Tibial artery (tissue), 4 donors: ENCODE results near the gene CD164L2.

Source experiments
- DNase-seq, 2 donors: peaks; one replicate each; pipeline ENCODE4 v3.0.0-alpha.2; 2019
- H3K27ac ChIP-seq, 2 donors: fragments of 200-600 bp; sonication (generic) in 1 of 2; 1 replicate in 1 of 2; 2 replicates in 1 of 2; pipeline ENCODE4 v1.5.1; 2018 to 2019; ENCODE audit warnings: mild to moderate bottlenecking in 1 of 2
- H3K27me3 ChIP-seq, 2 donors: fragments of 200-600 bp; sonication (generic) in 1 of 2; one replicate each; pipeline versions ENCODE4 v1.5.1 to v1.6.0; 2016 to 2019
- H3K36me3 ChIP-seq, 3 donors: fragments of 200-600 bp; sonication (generic) in 2 of 3; one replicate each; pipeline ENCODE4 v1.5.1; 2016 to 2019; ENCODE audit warnings: mild to moderate bottlenecking in 2 of 3
- H3K4me1 ChIP-seq, 4 donors: fragments of 200-600 bp; sonication (generic) in 2 of 4; 1 replicate in 3 of 4; 2 replicates in 1 of 4; pipeline ENCODE4 v1.5.1; 2016 to 2019
- H3K4me3 ChIP-seq, 2 donors: fragments of 200-600 bp; sonication (generic) in 1 of 2; 1 replicate in 1 of 2; 2 replicates in 1 of 2; pipeline ENCODE4 v1.5.1; 2018 to 2019; ENCODE audit warnings: mild to moderate bottlenecking in 2 of 2
- H3K9me3 ChIP-seq, 3 donors: fragments of 200-600 bp; sonication (generic) in 1 of 3; one replicate each; pipeline ENCODE4 v1.5.1; 2016 to 2019
- intact Hi-C: fragments of 100-400 bp; cut with DNase I; formaldehyde crosslinking; loops from one replicate; pipeline ENCODE4 v1.15.0; 2023; ENCODE audit warnings: low total_unique reads
- TF ChIP-seq, protein P1 (sequence below), 2 experiments: fragments of 200-600 bp in 1 of 2; fragments of 450-650 bp in 1 of 2; IDR thresholded peaks; one replicate each; pipeline ENCODE4 v1.5.1; 2017 to 2019; ENCODE audit warnings: antibody characterized with exemption in 2 of 2, mild to moderate bottlenecking in 1 of 2, moderate library complexity in 1 of 2

CD164L2 gene

DNA sequence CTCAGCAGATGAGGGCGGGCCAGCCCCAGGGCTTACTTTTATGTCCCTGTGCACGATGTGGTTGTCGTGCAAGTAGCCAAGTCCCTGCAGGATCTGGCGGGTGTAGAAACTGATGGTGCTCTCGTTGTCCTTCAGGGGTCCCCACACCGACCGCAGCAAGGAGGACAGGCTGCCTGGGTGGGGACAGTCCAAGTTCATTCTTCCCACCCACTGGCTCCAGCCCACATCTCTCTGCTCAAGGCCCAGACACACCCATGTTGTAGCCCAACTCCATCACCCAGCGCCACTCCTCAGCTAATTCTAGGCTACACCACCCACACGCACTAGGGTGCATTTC lies 23.3 kb downstream of the CD164L2 start:
- H3K9me3 ChIP-seq, result no peaks in the 10 kb centered on the region
- no peak for DNase-seq
- H3K27ac ChIP-seq, result no peak overlapping the region
- no peaks in the 10 kb centered on the region for H3K27me3 ChIP-seq
- H3K4me1 ChIP-seq, result peaks cover 0 to 22% (median 16%) of the 10 kb centered on the region in 4 donors
- TF ChIP-seq, protein P1, sequence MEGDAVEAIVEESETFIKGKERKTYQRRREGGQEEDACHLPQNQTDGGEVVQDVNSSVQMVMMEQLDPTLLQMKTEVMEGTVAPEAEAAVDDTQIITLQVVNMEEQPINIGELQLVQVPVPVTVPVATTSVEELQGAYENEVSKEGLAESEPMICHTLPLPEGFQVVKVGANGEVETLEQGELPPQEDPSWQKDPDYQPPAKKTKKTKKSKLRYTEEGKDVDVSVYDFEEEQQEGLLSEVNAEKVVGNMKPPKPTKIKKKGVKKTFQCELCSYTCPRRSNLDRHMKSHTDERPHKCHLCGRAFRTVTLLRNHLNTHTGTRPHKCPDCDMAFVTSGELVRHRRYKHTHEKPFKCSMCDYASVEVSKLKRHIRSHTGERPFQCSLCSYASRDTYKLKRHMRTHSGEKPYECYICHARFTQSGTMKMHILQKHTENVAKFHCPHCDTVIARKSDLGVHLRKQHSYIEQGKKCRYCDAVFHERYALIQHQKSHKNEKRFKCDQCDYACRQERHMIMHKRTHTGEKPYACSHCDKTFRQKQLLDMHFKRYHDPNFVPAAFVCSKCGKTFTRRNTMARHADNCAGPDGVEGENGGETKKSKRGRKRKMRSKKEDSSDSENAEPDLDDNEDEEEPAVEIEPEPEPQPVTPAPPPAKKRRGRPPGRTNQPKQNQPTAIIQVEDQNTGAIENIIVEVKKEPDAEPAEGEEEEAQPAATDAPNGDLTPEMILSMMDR (IDR thresholded peaks at IDR 0.05), result no peak
- H3K4me3 ChIP-seq, result no peak overlapping the region
- peaks cover 77 to 100% (median 93%) of the 10 kb centered on the region in 3 donors for H3K36me3 ChIP-seq
- intact Hi-C loops, result loop anchor here (5.0 to 10.0 kb wide), 2 partner anchors 33 to 55 kb away; partner anchors contain the start of gene GPR3

DNA sequence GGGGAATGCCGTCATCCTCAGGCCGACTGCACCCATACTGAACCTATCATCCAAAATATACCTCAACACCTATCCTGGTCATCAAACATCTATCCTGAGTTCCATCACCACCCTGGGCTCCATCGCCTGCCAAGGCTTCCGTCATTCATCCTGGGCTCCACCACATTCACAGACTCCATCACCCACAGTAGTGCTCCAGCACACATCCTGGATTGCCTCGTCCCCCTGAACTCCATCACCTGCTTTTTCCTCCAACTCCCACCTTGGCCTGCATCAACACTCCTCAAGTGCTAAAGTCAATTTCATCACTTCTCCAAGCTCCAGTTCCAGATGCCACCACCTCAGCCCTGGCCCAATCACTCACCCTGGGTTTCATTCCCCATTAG lies 24.2 kb downstream of the CD164L2 start:
- no peak overlapping the region for H3K4me3 ChIP-seq
- no peaks in the 10 kb centered on the region for H3K27me3 ChIP-seq
- H3K4me1 ChIP-seq, result peaks cover 0 to 13% (median 7%) of the 10 kb centered on the region in 4 donors
- H3K9me3 ChIP-seq, result no peaks in the 10 kb centered on the region
- no peak overlapping the region for H3K27ac ChIP-seq
- intact Hi-C loops, result loop anchor here (5.0 to 10.0 kb wide), 2 partner anchors 33 to 54 kb away; partner anchors contain the start of gene GPR3
- no peak for DNase-seq
- TF ChIP-seq, protein P1 (IDR thresholded peaks at IDR 0.05), result no peak
- peaks cover 76 to 100% (median 89%) of the 10 kb centered on the region in 3 donors for H3K36me3 ChIP-seq

DNA sequence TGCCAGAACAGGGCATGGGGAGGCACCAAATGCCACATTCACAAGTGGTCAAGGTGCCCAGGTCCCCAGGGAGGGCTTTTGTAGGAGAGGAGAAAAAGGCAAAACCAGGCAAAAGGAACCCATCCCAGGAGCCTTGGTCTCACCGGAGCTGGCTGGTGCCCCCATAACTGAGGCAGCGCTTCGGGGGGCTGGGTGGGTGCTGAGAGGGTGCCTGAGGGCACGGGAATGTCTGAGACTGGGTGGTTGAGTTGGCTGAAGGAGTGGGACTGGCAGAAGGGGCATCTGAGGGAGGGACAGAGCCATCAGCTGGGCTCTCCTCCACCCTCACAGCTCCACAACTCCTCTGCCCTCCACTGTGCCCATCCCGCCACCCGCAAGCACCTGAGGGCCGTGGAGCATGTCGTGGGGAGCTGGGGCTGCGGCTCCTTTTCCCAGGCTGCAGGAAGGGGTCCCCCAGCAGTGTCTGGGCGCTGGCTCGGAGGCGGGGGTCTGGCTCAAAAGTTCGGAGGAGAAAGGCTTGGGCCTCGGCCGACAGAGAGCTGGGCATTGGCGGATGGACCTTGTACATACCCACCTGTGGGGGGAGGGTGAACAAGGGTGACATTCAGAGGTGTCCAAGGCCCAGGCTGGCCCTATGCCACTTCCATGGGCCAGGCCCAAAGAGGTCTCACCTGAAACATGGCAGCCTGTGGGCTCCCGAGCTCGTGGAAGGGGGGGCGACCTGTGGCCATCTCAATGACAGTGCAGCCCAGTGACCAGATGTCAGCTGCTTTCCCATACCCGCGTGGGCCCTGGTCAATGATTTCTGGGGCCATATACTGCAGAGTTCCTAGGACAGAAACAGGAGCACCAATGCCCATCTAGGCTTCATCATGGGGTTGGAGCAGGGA lies 24.9 kb downstream of the CD164L2 start:
- no peak overlapping the region for H3K4me3 ChIP-seq
- H3K36me3 ChIP-seq, result peaks cover 70 to 100% (median 87%) of the 10 kb centered on the region in 3 donors
- H3K4me1 ChIP-seq, result peaks cover 0 to 7% (median 3%) of the 10 kb centered on the region in 4 donors
- no peak for DNase-seq
- H3K27ac ChIP-seq, result no peak overlapping the region
- H3K27me3 ChIP-seq, result no peaks in the 10 kb centered on the region
- TF ChIP-seq, protein P1 (IDR thresholded peaks at IDR 0.05), result no peak
- no peaks in the 10 kb centered on the region for H3K9me3 ChIP-seq
- intact Hi-C loops, result loop anchor here (5.0 to 10.0 kb wide), 2 partner anchors 34 to 53 kb away; partner anchors contain the start of gene GPR3

DNA sequence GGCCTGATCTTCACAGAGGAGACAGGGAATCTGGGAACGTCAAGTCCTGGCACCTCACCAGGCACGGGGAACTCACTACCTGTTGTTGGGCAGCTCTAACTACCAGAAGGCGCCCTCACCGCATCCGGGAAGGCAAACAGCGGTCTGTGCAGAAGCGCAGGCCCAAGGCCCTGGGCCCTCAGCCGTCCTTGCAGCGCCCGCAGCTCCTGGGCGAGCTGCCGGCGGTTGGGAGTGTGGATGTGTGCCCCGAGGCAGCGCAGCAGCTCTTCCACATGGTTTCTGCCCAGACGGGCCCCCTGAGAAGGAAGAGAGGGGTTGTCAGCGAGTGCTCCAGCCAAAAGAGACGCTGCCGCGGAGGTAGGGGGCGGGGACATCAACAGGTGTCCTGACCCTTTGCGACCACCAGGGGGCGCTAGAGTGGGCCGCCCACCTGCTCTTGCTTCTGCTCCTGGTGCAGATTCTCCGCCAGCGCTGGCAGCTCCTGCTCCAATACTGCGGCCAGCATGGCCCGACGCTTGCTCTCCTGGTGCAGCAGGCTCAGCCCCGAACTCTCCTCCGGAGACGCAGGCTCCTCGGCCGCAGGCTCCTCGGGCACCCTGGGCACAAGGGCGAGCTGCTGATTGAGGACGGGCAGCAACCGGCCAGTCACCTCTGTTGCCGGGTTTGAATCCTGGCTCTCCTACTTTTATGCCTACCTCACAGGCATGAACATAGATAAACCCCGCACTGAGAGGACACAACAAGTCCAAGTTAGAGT lies 25.7 kb downstream of the CD164L2 start:
- TF ChIP-seq, protein P1 (IDR thresholded peaks at IDR 0.05), result peak; percentile 96 to 97
- Histone ChIP-seq H3K36me3 (peaks cover 61 to 98% (median 82%) of the 10 kb centered on the region in 3 donors), H3K9me3 (no peaks in the 10 kb centered on the region), H3K4me1 (peaks cover 0 to 6% (median 3%) of the 10 kb centered on the region in 4 donors), H3K4me3 (no peak overlapping the region), H3K27me3 (no peaks in the 10 kb centered on the region), H3K27ac (no peak overlapping the region)
- intact Hi-C loops, result loop anchor here (5.0 to 10.0 kb wide), 2 partner anchors 35 to 53 kb away; partner anchors contain the start of gene GPR3
- peak; percentile 53 to 81 for DNase-seq

DNA sequence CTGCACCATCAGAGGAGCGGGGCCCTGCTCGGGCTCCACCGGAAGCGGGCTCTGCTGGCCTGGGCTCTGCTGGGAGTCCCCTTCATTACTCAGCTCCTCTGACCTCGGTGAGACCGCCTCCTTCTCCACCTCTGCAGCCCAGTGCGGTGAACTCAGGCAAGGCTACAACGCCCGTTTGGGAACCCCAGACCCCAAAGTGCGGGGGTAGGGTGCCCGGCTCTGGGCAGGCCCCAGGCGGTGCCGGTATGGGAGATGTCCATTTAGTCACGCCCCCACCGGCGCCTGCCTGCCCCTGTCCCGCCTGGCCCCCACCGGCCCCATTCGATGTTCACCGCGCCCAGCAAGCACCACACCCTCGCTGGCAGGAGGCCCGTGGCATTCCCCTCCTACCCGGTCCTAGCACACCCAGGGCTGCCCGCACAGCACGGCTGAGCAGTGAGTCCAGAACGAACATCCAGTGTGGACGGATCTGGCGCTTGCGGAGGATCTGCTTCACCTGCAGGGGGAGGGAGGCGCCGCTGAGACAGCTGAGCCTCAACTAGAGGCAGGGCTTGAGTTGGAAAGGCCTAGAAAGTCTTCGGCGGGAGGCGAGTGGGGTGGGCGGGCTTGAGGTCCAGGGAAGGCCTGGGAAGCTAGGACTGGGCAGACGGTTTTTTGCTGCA lies 26.4 kb downstream of the CD164L2 start:
- intact Hi-C loops, result loop anchor here (5.0 to 10.0 kb wide), 2 partner anchors 36 to 52 kb away; partner anchors contain the start of gene GPR3
- Histone ChIP-seq H3K9me3 (no peaks in the 10 kb centered on the region), H3K36me3 (peaks cover 54 to 91% (median 75%) of the 10 kb centered on the region in 3 donors), H3K4me1 (peaks cover 0 to 6% (median 3%) of the 10 kb centered on the region in 4 donors), H3K27me3 (no peaks in the 10 kb centered on the region), H3K4me3 (no peak overlapping the region), H3K27ac (no peak overlapping the region)
- TF ChIP-seq, protein P1 (IDR thresholded peaks at IDR 0.05), result no peak
- DNase-seq, result no peak
